Measurements from ENCODE around the gene NUDCD3.

Gene NUDCD3

GRCh38 chr7:44524811-44525388 is 34.4 kb upstream of the NUDCD3 start:
- TF ChIP-seq ZFX (IDR thresholded peaks at IDR 0.05; ENCODE audit: borderline replicate concordance): no peak
- TF ChIP-seq, protein P1, sequence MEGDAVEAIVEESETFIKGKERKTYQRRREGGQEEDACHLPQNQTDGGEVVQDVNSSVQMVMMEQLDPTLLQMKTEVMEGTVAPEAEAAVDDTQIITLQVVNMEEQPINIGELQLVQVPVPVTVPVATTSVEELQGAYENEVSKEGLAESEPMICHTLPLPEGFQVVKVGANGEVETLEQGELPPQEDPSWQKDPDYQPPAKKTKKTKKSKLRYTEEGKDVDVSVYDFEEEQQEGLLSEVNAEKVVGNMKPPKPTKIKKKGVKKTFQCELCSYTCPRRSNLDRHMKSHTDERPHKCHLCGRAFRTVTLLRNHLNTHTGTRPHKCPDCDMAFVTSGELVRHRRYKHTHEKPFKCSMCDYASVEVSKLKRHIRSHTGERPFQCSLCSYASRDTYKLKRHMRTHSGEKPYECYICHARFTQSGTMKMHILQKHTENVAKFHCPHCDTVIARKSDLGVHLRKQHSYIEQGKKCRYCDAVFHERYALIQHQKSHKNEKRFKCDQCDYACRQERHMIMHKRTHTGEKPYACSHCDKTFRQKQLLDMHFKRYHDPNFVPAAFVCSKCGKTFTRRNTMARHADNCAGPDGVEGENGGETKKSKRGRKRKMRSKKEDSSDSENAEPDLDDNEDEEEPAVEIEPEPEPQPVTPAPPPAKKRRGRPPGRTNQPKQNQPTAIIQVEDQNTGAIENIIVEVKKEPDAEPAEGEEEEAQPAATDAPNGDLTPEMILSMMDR (IDR thresholded peaks at IDR 0.05): no peak
- no peak overlapping the region for H3K27ac ChIP-seq

- no peak overlapping the region for H3K27ac ChIP-seq
- TF ChIP-seq, protein P1 (IDR thresholded peaks at IDR 0.05): no peak
- no peak for TF ChIP-seq ZFX (IDR thresholded peaks at IDR 0.05; ENCODE audit: borderline replicate concordance)
These were observed 31.9 kb upstream of the NUDCD3 start for GRCh38 chr7:44522315-44522714.

DNA sequence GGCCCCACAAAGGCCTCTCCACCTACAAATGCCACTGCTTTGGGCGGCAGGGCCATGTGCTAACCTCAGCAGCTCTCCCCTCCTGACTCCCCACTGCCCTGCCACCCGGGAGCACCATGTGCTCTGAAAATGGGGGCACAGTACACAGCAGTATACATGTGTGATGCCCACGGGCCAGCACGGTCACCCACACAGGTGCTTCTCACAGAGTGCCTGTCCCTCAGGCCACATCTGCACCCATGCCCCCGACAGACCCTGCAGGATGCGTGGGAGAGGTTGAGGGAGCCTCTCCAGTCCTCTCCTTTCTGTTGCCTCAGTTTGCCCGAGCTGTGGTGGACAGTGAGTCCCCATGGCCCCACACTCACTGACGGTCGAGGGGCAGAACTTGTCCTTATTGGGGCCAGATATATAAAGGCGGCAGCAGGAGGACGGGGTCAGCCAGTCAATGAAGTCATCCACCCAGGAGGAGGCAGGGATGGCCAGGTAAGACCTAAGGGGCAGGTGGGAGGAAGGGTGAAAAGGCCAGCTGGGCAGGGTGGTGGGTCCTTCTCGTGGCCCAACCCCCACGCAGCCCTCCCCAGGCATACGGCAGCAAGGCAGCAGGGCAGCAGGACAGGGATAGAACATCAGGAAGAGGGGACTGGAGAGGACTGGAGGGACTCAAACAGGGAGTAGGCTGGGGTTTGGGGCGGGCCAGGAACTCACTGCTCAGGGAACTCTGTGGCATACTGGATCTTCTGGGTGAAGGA is 31.1 kb upstream of the NUDCD3 start:
- no peak for TF ChIP-seq ZFX (IDR thresholded peaks at IDR 0.05; ENCODE audit: borderline replicate concordance)
- TF ChIP-seq, protein P1 (IDR thresholded peaks at IDR 0.05): no peak
- H3K27ac ChIP-seq: no peak overlapping the region

DNA sequence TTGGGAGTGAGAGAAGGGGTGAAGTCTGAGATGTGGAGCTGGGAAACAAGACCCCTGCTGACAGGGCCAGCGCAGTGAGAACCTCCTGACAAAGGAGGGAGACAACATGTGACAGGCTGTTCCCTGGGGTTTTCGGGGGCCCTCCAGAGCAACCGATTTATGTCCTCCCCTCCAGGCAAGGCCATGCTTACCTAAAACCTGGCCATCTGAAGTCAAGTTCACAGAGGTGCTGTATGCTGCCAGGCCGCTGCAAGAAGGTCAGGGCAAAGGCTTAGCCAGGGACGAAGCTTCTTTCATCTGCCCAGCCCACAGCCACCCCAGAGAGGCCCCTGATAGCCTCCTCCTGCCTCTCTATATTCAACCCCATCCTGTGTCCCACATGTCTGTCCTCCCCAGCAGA is 30.1 kb upstream of the NUDCD3 start:
- TF ChIP-seq ZFX (IDR thresholded peaks at IDR 0.05; ENCODE audit: borderline replicate concordance): no peak
- TF ChIP-seq, protein P1 (IDR thresholded peaks at IDR 0.05): no peak
- no peak overlapping the region for H3K27ac ChIP-seq

DNA sequence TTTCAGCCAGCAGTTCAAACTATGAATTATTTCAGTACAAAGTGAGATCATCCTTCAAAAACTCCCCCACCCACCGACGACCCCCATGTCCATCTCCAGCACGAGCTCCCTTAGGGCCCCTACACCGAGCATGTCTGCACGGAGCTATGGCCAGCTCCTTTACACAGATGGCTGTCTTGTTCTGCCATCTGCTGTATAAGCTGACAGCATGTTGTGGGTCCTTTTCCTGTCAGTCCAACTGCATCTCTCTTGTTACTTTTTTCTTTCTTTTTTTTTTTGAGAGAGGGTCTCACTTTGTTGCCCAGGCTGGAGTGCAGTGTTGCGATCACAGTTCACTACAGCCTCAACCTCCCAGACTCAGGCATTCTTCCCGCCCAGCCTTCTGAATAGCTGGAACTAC is 29.1 kb upstream of the NUDCD3 start:
- TF ChIP-seq, protein P1 (IDR thresholded peaks at IDR 0.05): no peak
- TF ChIP-seq ZFX (IDR thresholded peaks at IDR 0.05; ENCODE audit: borderline replicate concordance): no peak
- H3K27ac ChIP-seq: no peak overlapping the region

- H3K27ac ChIP-seq: no peak overlapping the region
- TF ChIP-seq ZFX (IDR thresholded peaks at IDR 0.05; ENCODE audit: borderline replicate concordance): no peak
- TF ChIP-seq, protein P1 (IDR thresholded peaks at IDR 0.05): no peak
These were observed 28.3 kb upstream of the NUDCD3 start for GRCh38 chr7:44518761-44519160.

DNA sequence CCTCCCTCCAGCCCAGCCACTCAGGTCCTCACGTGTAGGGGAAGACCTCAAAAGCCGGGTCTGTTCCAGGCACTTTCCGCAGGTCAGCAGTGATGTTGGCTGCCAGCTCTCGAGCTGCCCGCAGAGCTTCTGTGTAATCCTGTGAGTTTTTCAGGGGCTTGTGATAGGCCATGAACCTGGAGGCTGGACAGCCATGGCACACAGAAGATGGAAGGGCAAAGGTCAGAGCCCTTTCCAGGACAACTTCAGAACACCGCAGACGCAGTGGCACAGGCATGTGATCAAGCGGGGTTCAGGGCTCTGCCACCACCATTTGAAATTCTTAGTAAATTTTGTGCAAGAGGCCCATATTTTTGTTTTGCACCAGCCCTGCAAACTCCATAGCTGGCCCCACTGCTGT is 26.7 kb upstream of the NUDCD3 start:
- H3K27ac ChIP-seq: no peak overlapping the region
- TF ChIP-seq ZFX (IDR thresholded peaks at IDR 0.05; ENCODE audit: borderline replicate concordance): no peak
- TF ChIP-seq, protein P1 (IDR thresholded peaks at IDR 0.05): no peak
